Activated CD4-positive, alpha-beta T cell treated with anti-CD3 and anti-CD28 coated beads, Interleukin-2, amount 10 ng/mL, durations not matched to agents 7 days and 5 days (primary cell): ENCODE data around the gene KCNMB3. TPM values are rescaled to one million over a fixed set of nuclear protein-coding genes. Genes with fewer than 3 reads are reported as not detected.
"Not testable (repeated sequence)": the region's sequence is repeated elsewhere in the genome, so short reads cannot be mapped to it uniquely, and the experiment has no call there.

ENCODE experiments used
- CTCF ChIA-PET: fragments of 350-600 bp; sonication (Branson Sonifier 250); formaldehyde crosslinking; loops from one replicate; lab custom pipeline; 2021; ENCODE audit warnings: antibody characterized with exemption; lab: Charles Lee
- POLR2A ChIA-PET: fragments of 350-600 bp; sonication (Branson Sonifier 250); formaldehyde crosslinking; loops from one replicate; lab custom pipeline; 2021; ENCODE audit warnings: antibody characterized with exemption; lab: Charles Lee
- DNase-seq: peaks from one replicate; pipeline ENCODE4 v3.0.0-alpha.2; 2020
- H3K27ac Mint-ChIP-seq: one replicate; pipeline ENCODE4 v1.8.0; 2021; ENCODE audit warnings: mild to moderate bottlenecking, moderate library complexity, mixed read lengths
- H3K27me3 Mint-ChIP-seq: one replicate; pipeline ENCODE4 v1.8.0; 2021; ENCODE audit warnings: mixed read lengths
- H3K36me3 Mint-ChIP-seq: one replicate; pipeline ENCODE4 v1.8.0; 2021; ENCODE audit warnings: low read depth, mixed read lengths
- H3K4me1 Mint-ChIP-seq: one replicate; pipeline ENCODE4 v1.8.0; 2021; ENCODE audit warnings: mixed read lengths
- H3K4me3 Mint-ChIP-seq: one replicate; pipeline ENCODE4 v1.8.0; 2021; ENCODE audit warnings: mild to moderate bottlenecking, moderate library complexity, mixed read lengths
- H3K9me3 Mint-ChIP-seq: one replicate; pipeline ENCODE4 v1.8.0; 2021; ENCODE audit warnings: mixed read lengths
- total RNA-seq, 2 experiments: library from RNA; stranded (reverse); gene quantifications; one replicate each; pipeline ENCODE4 v1.2.3, GENCODE V29; 2021

The KCNMB3 gene
- total RNA-seq, 2 experiments from 2014 or later, result 0.60 to 1.1 TPM

- H3K9me3 Mint-ChIP-seq, result no peaks in the 10 kb centered on the region
- POLR2A ChIA-PET, result no interaction called here
- H3K27me3 Mint-ChIP-seq, result peaks cover 3% of the 10 kb centered on the region
- H3K27ac Mint-ChIP-seq, result no peak overlapping the region
- H3K36me3 Mint-ChIP-seq, result no peaks in the 10 kb centered on the region
- DNase-seq, result no peak
- CTCF ChIA-PET, result no interaction called here
- no peaks in the 10 kb centered on the region for H3K4me1 Mint-ChIP-seq
- no peak overlapping the region for H3K4me3 Mint-ChIP-seq
These were observed 25.8 kb upstream of the KCNMB3 start for GRCh38 chr3:179276743-179277142.

- DNase-seq, result no peak
- Mint-ChIP-seq H3K27me3 (peaks cover 2% of the 10 kb centered on the region), H3K4me3 (no peak overlapping the region), H3K36me3 (no peaks in the 10 kb centered on the region), H3K4me1 (no peaks in the 10 kb centered on the region), H3K9me3 (no peaks in the 10 kb centered on the region), H3K27ac (no peak overlapping the region)
- POLR2A ChIA-PET, result no interaction called here
- CTCF ChIA-PET, result interaction anchor here (0.7 to 1.0 kb wide), 4 partner anchors 22 to 282 kb away, joined by 3 to 4 read pairs (median 3); no protein-coding TSS in a partner anchor
These were observed 25.1 kb upstream of the KCNMB3 start for GRCh38 chr3:179276001-179276400.

GRCh38 chr3:179274434-179274833 is 23.5 kb upstream of the KCNMB3 start:
- H3K27ac Mint-ChIP-seq, H3K36me3 Mint-ChIP-seq, H3K27me3 Mint-ChIP-seq, H3K9me3 Mint-ChIP-seq, H3K4me1 Mint-ChIP-seq, DNase-seq, H3K4me3 Mint-ChIP-seq, CTCF ChIA-PET: not testable (repeated sequence)
- POLR2A ChIA-PET, result interaction anchor here (0.6 kb wide), 1 partner anchor 43 kb away, joined by 5 read pairs; no protein-coding TSS in a partner anchor

GRCh38 chr3:179272385-179272784 is 21.5 kb upstream of the KCNMB3 start:
- Mint-ChIP-seq H3K27ac (no peak overlapping the region), H3K27me3 (no peaks in the 10 kb centered on the region), H3K36me3 (no peaks in the 10 kb centered on the region), H3K4me3 (no peak overlapping the region), H3K9me3 (no peaks in the 10 kb centered on the region), H3K4me1 (peaks cover 1% of the 10 kb centered on the region)
- no peak for DNase-seq
- ChIA-PET POLR2A (interaction anchor here (0.8 kb wide), 1 partner anchor 26 kb away, joined by 3 read pairs; no protein-coding TSS in a partner anchor), CTCF (interaction anchor here (1.1 kb wide), 1 partner anchor 43 kb away, joined by 3 read pairs; no protein-coding TSS in a partner anchor)

- DNase-seq, result no peak
- Mint-ChIP-seq H3K27me3 (no peaks in the 10 kb centered on the region), H3K4me1 (peaks cover 1% of the 10 kb centered on the region), H3K27ac (no peak overlapping the region), H3K9me3 (no peaks in the 10 kb centered on the region), H3K4me3 (no peak overlapping the region), H3K36me3 (no peaks in the 10 kb centered on the region)
- ChIA-PET POLR2A (no interaction called here), CTCF (interaction anchor here (1.2 to 1.6 kb wide), 2 partner anchors 22 to 47 kb away, joined by 3 to 4 read pairs; no protein-coding TSS in a partner anchor)
These were observed 18.3 kb upstream of the KCNMB3 start for GRCh38 chr3:179269152-179269707.

- H3K36me3 Mint-ChIP-seq, result no peaks in the 10 kb centered on the region
- CTCF ChIA-PET, result no interaction called here
- no peak for DNase-seq
- no peaks in the 10 kb centered on the region for H3K9me3 Mint-ChIP-seq
- H3K4me1 Mint-ChIP-seq, result peaks cover 1% of the 10 kb centered on the region
- H3K4me3 Mint-ChIP-seq, result no peak overlapping the region
- POLR2A ChIA-PET, result interaction anchor here (0.6 kb wide), 1 partner anchor 86 kb away, joined by 5 read pairs; no protein-coding TSS in a partner anchor
- no peak overlapping the region for H3K27ac Mint-ChIP-seq
- H3K27me3 Mint-ChIP-seq, result no peaks in the 10 kb centered on the region
These were observed 17.6 kb upstream of the KCNMB3 start for GRCh38 chr3:179268400-179269051.

GRCh38 chr3:179266701-179267211 is 15.8 kb upstream of the KCNMB3 start:
- DNase-seq, result no peak
- H3K36me3 Mint-ChIP-seq, result no peaks in the 10 kb centered on the region
- no peaks in the 10 kb centered on the region for H3K27me3 Mint-ChIP-seq
- H3K4me1 Mint-ChIP-seq, result peaks cover 7% of the 10 kb centered on the region
- ChIA-PET POLR2A (no interaction called here), CTCF (no interaction called here)
- H3K27ac Mint-ChIP-seq, result no peak overlapping the region
- H3K4me3 Mint-ChIP-seq, result no peak overlapping the region
- no peaks in the 10 kb centered on the region for H3K9me3 Mint-ChIP-seq

- Mint-ChIP-seq H3K27ac (no peak overlapping the region), H3K4me1 (peaks cover 11% of the 10 kb centered on the region), H3K27me3 (no peaks in the 10 kb centered on the region), H3K36me3 (no peaks in the 10 kb centered on the region), H3K9me3 (no peaks in the 10 kb centered on the region), H3K4me3 (no peak overlapping the region)
- POLR2A ChIA-PET, result no interaction called here
- CTCF ChIA-PET, result interaction anchor here (0.6 kb wide), 1 partner anchor 23 kb away, joined by 3 read pairs; no protein-coding TSS in a partner anchor
- no peak for DNase-seq
These were observed 15.0 kb upstream of the KCNMB3 start for GRCh38 chr3:179265875-179266274.

- no peak for DNase-seq
- H3K27ac Mint-ChIP-seq, result no peak overlapping the region
- no peaks in the 10 kb centered on the region for H3K9me3 Mint-ChIP-seq
- peaks cover 5% of the 10 kb centered on the region for H3K36me3 Mint-ChIP-seq
- H3K27me3 Mint-ChIP-seq, result peaks cover 3% of the 10 kb centered on the region
- POLR2A ChIA-PET, result no interaction called here
- no peak overlapping the region for H3K4me3 Mint-ChIP-seq
- peaks cover 18% of the 10 kb centered on the region for H3K4me1 Mint-ChIP-seq
- CTCF ChIA-PET, result interaction anchor here (0.6 kb wide), 1 partner anchor 23 kb away, joined by 3 read pairs; no protein-coding TSS in a partner anchor
These were observed 14.2 kb upstream of the KCNMB3 start for GRCh38 chr3:179265092-179265491.

- peaks cover 8% of the 10 kb centered on the region for H3K27me3 Mint-ChIP-seq
- H3K9me3 Mint-ChIP-seq, result peaks cover 5% of the 10 kb centered on the region
- POLR2A ChIA-PET, result no interaction called here
- peaks cover 23% of the 10 kb centered on the region for H3K4me1 Mint-ChIP-seq
- no peak overlapping the region for H3K4me3 Mint-ChIP-seq
- CTCF ChIA-PET, result no interaction called here
- no peak overlapping the region for H3K27ac Mint-ChIP-seq
- peaks cover 8% of the 10 kb centered on the region for H3K36me3 Mint-ChIP-seq
- DNase-seq, result no peak
These were observed 13.5 kb upstream of the KCNMB3 start for GRCh38 chr3:179264449-179264848.

- no peak overlapping the region for H3K4me3 Mint-ChIP-seq
- no peak overlapping the region for H3K27ac Mint-ChIP-seq
- peaks cover 8% of the 10 kb centered on the region for H3K36me3 Mint-ChIP-seq
- H3K4me1 Mint-ChIP-seq, result peaks cover 29% of the 10 kb centered on the region
- peaks cover 10% of the 10 kb centered on the region for H3K9me3 Mint-ChIP-seq
- CTCF ChIA-PET, result interaction anchor here (1.5 kb wide), 1 partner anchor 14 kb away, joined by 5 read pairs; no protein-coding TSS in a partner anchor
- no peak for DNase-seq
- POLR2A ChIA-PET, result no interaction called here
- H3K27me3 Mint-ChIP-seq, result peaks cover 13% of the 10 kb centered on the region
These were observed 12.2 kb upstream of the KCNMB3 start for GRCh38 chr3:179263134-179263533.

- POLR2A ChIA-PET, result no interaction called here
- peak overlapping the region; percentile 34 for H3K27ac Mint-ChIP-seq
- CTCF ChIA-PET, result interaction anchor here (1.2 kb wide), 1 partner anchor 62 kb away, joined by 3 read pairs; no protein-coding TSS in a partner anchor
These were observed 10.2 kb upstream of the KCNMB3 start for GRCh38 chr3:179260949-179261765.

More at GRCh38 chr3:179260949-179261765, 10.2 kb upstream of the KCNMB3 start:
- H3K4me3 Mint-ChIP-seq, result peak overlapping the region; percentile 75
- peaks cover 13% of the 10 kb centered on the region for H3K27me3 Mint-ChIP-seq
- peaks cover 10% of the 10 kb centered on the region for H3K9me3 Mint-ChIP-seq
- H3K4me1 Mint-ChIP-seq, result peaks cover 29% of the 10 kb centered on the region
- H3K36me3 Mint-ChIP-seq, result peaks cover 8% of the 10 kb centered on the region
- DNase-seq, result peak; percentile 67
